T follicular helper cell (primary cell): ENCODE data around the gene USP6NL.

Experiments used
- DNase-seq: peaks from one replicate; pipeline ENCODE4 v3.0.0-alpha.2; 2020; ENCODE audit warnings: low read depth

Gene USP6NL

DNA sequence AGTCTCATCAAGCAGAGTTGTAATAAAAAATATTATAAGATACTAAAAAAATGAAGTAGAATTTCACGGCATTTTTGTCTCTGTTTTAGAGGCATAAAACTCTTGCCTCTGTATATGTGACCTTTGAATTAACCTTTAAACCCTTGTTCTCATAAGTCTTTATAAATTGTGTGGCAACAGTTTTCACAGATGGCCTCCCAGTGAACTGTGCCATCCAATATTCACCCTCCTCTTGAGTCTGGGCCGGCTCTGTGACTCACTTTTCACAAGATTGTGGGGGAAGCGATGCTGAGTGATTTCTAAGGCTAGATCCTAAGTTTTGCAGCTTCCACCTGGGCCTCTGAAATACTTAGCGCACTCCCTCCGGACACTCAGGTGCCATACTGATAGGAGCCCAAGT lies 4.6 kb upstream of the USP6NL start:
- no peak for DNase-seq

DNA sequence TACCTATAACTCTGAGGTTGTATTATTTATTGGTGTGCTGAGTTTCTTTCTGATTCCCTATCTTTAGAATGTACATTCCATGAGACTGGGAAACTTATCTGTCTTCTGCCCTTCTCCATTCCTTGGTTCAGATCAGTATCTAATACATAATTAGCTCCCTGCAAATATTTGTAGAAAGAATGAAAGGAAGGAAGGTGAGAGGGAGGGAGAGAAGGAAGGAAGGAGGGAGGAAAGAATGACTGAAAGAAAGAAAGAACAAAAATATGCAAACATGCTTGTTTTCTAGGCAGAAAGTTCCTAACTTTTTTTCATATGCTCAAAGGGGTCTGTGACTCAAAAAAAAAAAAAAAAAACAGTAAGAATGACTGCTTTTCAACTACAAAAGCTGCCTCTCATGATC lies 3.9 kb upstream of the USP6NL start:
- no peak for DNase-seq

DNA sequence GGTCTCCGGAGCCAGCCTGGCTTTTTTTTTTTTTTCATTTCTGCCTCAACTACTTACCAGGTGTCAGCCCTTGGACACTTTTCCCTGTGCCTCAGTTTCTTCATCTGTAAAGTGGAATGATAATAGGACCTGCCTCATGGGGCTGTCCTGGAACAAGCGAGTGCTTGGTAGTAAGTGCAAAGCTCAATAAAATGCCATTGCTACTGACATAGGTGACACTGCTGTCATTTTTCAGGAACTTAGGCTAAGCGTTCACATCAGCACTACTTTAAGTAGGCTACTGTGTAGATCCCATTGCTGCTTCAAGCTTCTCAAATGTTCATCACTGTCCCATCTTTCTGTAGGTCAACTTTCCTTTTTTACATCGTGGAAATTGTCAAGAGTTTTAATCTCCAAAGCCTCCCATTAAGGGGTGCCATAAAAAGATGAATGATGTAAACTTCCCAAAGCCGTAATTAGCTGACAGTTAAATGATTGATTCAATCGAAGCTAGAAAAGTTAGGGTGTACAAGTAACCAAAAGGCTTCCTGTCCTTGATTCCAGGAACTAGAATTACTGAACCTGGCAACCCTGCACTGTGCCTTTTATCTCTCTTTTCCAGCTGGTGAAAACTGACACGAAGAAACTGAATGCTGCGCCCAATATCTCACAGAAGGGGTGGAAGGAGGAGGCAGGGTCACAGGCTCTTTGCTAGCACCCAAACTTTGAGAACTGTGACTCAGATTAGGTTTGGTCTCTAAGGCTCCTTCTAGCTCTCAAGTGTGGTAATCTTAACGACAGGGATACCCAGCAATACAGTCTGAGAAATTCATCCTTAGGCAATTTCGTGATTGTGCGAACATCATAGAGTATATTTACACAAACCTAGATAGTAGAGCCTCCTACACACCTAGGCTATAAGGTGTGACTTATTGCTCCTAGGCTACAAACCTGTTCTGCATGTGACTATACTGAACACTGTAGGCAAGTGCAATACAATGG lies 861 bp upstream of the USP6NL start:
- no peak for DNase-seq

- DNase-seq, result peak; percentile 4
Measured at GRCh38 chr10:11610826-11611247, 613 bp downstream of the USP6NL start.

GRCh38 chr10:11610166-11610825 lies 1.2 kb downstream of the USP6NL start:
- DNase-seq, result no peak

- no peak for DNase-seq
Measured at GRCh38 chr10:11609492-11610093, 1.9 kb downstream of the USP6NL start.

GRCh38 chr10:11609052-11609451 lies 2.4 kb downstream of the USP6NL start:
- DNase-seq, result no peak

- DNase-seq, result no peak
Measured at GRCh38 chr10:11608159-11609013, 3.1 kb downstream of the USP6NL start.

- no peak for DNase-seq
Measured at GRCh38 chr10:11605807-11606408, 5.5 kb downstream of the USP6NL start.

GRCh38 chr10:11604865-11605650 lies 6.4 kb downstream of the USP6NL start:
- DNase-seq, result no peak

GRCh38 chr10:11603741-11604140 lies 7.7 kb downstream of the USP6NL start:
- DNase-seq, result no peak

- DNase-seq, result no peak
Measured at GRCh38 chr10:11602919-11603523, 8.4 kb downstream of the USP6NL start.

- no peak for DNase-seq
Measured at GRCh38 chr10:11602358-11602757, 9.1 kb downstream of the USP6NL start.

- no peak for DNase-seq
Measured at GRCh38 chr10:11601670-11602069, 9.8 kb downstream of the USP6NL start.

DNA sequence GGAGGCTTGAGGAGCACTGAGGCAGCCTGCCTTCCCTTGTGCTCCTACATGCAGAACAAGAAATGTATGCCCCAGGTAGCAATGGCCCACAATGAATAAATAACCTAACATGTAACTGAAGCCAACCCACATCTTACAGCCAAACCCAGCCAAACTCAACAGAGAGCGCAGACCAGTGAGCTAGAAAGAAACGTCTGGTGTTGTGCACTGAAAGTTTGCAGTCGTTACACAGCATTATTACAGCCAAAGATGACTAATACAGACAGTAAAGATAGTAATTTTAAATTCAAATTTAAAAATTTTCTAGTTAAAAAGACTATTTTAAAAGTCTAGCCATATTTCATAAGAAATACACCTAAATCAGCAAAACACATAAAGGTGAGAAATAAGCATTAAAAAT lies 11.2 kb downstream of the USP6NL start:
- DNase-seq, result no peak

DNA sequence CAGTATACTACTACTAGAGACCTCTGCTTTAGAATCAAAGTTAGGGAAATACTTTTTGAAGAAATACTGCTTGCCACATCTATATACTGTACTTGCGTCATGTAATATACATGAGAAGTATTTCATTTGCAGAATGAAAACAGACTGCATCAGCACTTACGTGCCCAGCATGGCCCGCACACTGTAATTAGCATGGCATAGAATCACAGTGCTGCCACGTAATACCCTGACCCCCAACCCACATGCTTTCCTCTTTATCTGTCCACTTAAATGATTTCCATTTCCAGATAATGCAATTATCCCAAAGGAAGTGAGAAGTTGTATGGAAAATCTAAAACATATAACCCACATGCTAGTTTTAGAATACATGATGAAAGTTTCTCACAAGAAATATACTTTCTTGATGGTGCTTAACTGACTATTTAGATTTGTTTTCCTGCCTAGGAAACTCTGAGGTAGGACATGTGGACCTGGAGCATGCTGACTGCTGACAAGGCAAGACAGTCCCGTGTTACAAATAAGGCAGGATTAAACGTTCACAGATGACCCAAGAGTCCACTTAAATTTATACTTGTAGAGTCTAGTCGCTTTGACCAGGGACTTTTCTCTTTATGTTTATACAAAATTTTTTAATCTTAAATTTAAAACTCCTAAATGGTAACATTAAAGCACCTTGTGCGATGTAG lies 12.6 kb downstream of the USP6NL start:
- no peak for DNase-seq

GRCh38 chr10:11597470-11597869 lies 14.0 kb downstream of the USP6NL start:
- DNase-seq, result no peak

DNA sequence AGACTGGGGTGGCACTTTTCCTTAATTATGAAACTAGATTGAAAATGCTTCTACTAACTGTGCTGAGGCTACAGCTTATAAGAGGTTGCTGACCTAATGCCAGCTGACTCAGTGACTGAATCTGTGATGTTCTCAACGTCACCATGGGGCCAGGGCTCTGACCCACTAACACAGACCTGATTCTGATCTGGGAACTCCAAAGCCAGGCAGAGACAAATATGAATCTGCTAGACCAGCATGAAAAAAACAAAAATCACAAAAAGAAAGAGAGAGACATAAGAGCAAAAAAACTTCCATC lies 16.1 kb downstream of the USP6NL start:
- DNase-seq, result no peak

- no peak for DNase-seq
Measured at GRCh38 chr10:11594589-11595394, 16.7 kb downstream of the USP6NL start.
